HG03060 (cell line): ENCODE data around the gene KRT36.

Source experiments
- ATAC-seq: cut with Tn5 transposase; IDR thresholded peaks from one replicate; pipeline ENCODE4 v1.9.1; 2021; ENCODE audit warnings: low read depth, moderate number of reproducible peaks; ENCODE audit not compliant: unreplicated experiment

KRT36 gene

GRCh38 chr17:41444640-41445039 is 45.1 kb downstream of the KRT36 start:
- no peak for ATAC-seq

- ATAC-seq, result no peak
Observed at GRCh38 chr17:41444186-41444585, 45.5 kb downstream of the KRT36 start.

- no peak for ATAC-seq
Observed at GRCh38 chr17:41442739-41443138, 47.0 kb downstream of the KRT36 start.

- no peak for ATAC-seq
Observed at GRCh38 chr17:41440531-41441033, 49.1 kb downstream of the KRT36 start, which contains the start of gene KRT38. Gene KRT38, minus strand, starts transcription at chr17:41440983. Its CDS starts 62 bp downstream, at chr17:41440921.

- ATAC-seq, result no peak
Observed at GRCh38 chr17:41439375-41439774, 50.3 kb downstream of the KRT36 start.

DNA sequence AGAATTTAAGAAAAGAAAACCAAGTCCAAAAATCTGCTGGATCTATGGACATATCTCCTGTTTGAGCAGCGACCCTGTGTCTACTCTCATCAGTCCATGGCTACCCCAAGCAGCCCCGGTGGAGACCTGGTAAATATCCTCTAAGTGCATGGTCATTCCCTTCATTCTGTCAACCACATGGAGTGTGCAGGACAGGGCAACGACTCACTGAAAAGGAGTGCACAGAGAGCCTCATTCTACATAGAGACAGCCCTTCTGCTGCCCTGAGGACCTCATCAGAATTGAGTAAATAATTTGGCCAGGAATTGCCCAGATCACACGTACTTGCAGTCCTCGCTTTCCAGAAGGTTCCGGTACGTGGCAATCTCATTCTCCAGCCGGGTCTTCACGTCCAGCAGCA is 51.9 kb downstream of the KRT36 start:
- no peak for ATAC-seq

DNA sequence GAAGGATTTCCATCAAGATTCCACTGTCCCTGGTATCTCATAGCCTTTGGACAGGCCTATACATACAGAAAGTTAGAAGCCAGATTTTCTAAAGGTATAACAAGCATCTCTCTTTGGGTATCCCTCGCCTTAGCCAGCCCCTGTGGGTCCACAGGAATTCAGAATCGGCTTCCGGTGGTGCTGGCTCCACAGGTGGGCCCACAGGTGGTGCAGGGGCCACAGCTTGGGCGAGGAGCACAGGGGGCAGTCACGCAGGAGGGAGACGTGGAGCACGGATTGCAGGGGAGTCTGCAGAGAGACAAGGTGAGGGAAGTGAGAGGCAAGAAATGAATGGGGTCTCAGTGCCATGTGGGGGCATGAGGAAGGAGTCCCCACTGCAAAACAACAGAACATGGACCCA is 52.5 kb downstream of the KRT36 start:
- no peak for ATAC-seq
